GM21526 (cell line): ENCODE data around the gene GAS2L1.

Experiments used
- ATAC-seq: cut with Tn5 transposase; IDR thresholded peaks from one replicate; pipeline ENCODE4 v1.9.1; 2021; ENCODE audit warnings: moderate library complexity; ENCODE audit not compliant: unreplicated experiment, low FRiP score

GAS2L1 gene

GRCh38 chr22:29308148-29308790 lies 1.8 kb downstream of the GAS2L1 start:
- ATAC-seq: no peak

- ATAC-seq: no peak
These were observed 2.4 kb downstream of the GAS2L1 start for GRCh38 chr22:29308791-29309262.

GRCh38 chr22:29309332-29310064 lies 3.0 kb downstream of the GAS2L1 start:
- no peak for ATAC-seq

GRCh38 chr22:29310065-29310862 lies 3.8 kb downstream of the GAS2L1 start:
- ATAC-seq: no peak

- ATAC-seq: no peak
These were observed 4.5 kb downstream of the GAS2L1 start for GRCh38 chr22:29310863-29311339.

- ATAC-seq: no peak
These were observed 5.2 kb downstream of the GAS2L1 start for GRCh38 chr22:29311464-29312217.

GRCh38 chr22:29312218-29313125 lies 6.0 kb downstream of the GAS2L1 start:
- no peak for ATAC-seq

- ATAC-seq: no peak
These were observed 6.7 kb downstream of the GAS2L1 start for GRCh38 chr22:29313126-29313575.

- ATAC-seq: no peak
These were observed 7.4 kb downstream of the GAS2L1 start for GRCh38 chr22:29313576-29314466.

GRCh38 chr22:29314537-29315285 lies 8.3 kb downstream of the GAS2L1 start:
- ATAC-seq: no peak

GRCh38 chr22:29315286-29316140 lies 9.1 kb downstream of the GAS2L1 start, which contains the start of gene RASL10A:
TSS of gene RASL10A (minus strand) at chr22:29315697. CDS start at chr22:29315246, 451 bp downstream.
- no peak for ATAC-seq

- ATAC-seq: no peak
These were observed 9.8 kb downstream of the GAS2L1 start for GRCh38 chr22:29316141-29316828.

GRCh38 chr22:29317827-29318454 lies 11.5 kb downstream of the GAS2L1 start:
- ATAC-seq: no peak

GRCh38 chr22:29319072-29319471 lies 12.6 kb downstream of the GAS2L1 start:
- no peak for ATAC-seq

- ATAC-seq: no peak
These were observed 14.1 kb downstream of the GAS2L1 start for GRCh38 chr22:29320546-29320945.

- no peak for ATAC-seq
These were observed 17.2 kb downstream of the GAS2L1 start for GRCh38 chr22:29323641-29324040.
